GM23338 (cell line): ENCODE measurements around the gene DHX38. TPM values are rescaled to one million over a fixed set of nuclear protein-coding genes. Genes with fewer than 3 reads are reported as not detected.

Experiments
- ATAC-seq: fragments of 200-7000 bp; cut with Tn5 transposase; 3 replicates; pipeline ENCODE4 v1.9.1; 2020
- DNase-seq: peaks from one replicate; pipeline ENCODE4 v3.0.0-alpha.2; 2015; ENCODE audit warnings: low spot score
- H2AFZ ChIP-seq: fragments of 200-600 bp; sonication (generic); 2 replicates; pipeline ENCODE4 v1.8.0; 2016; ENCODE audit warnings: antibody characterized with exemption, mild to moderate bottlenecking, moderate library complexity
- H3F3A ChIP-seq: fragments of 200-600 bp; sonication (generic); replicated peaks from 2 replicates; pipeline ENCODE4 v1.8.0; 2017; ENCODE audit warnings: antibody characterized with exemption, mixed run types, low read depth
- H3K27ac ChIP-seq: fragments of 200-600 bp; sonication (generic); 2 replicates; pipeline ENCODE4 v1.6.1; 2016; ENCODE audit warnings: low read depth
- H3K27me3 ChIP-seq: fragments of 200-600 bp; sonication (generic); 2 replicates; pipeline ENCODE4 v1.8.0; 2016; ENCODE audit warnings: mild to moderate bottlenecking, mixed run types, moderate library complexity; ENCODE audit not compliant: insufficient read depth
- H3K36me3 ChIP-seq: fragments of 200-600 bp; sonication (generic); 2 replicates; pipeline ENCODE4 v1.8.0; 2016; ENCODE audit warnings: mild to moderate bottlenecking; ENCODE audit not compliant: insufficient read depth
- H3K4me1 ChIP-seq: fragments of 200-600 bp; sonication (generic); 2 replicates; pipeline ENCODE4 v1.8.0; 2016; ENCODE audit warnings: mild to moderate bottlenecking, moderate library complexity; ENCODE audit not compliant: insufficient read depth
- H3K4me2 ChIP-seq: fragments of 200-600 bp; sonication (generic); 2 replicates; pipeline ENCODE4 v1.7.1; 2017; ENCODE audit warnings: mixed run types
- H3K4me3 ChIP-seq: fragments of 200-600 bp; sonication (generic); 2 replicates; pipeline ENCODE4 v1.6.1; 2016; ENCODE audit warnings: mixed run types
- H3K79me2 ChIP-seq: fragments of 200-600 bp; sonication (generic); replicated peaks from 2 replicates; pipeline ENCODE4 v1.8.0; 2017; ENCODE audit warnings: mild to moderate bottlenecking; ENCODE audit not compliant: insufficient read depth
- H3K9me2 ChIP-seq: fragments of 200-600 bp; sonication (generic); 2 replicates; pipeline ENCODE4 v1.8.0; 2017; ENCODE audit not compliant: insufficient read depth
- H4K20me1 ChIP-seq: fragments of 200-600 bp; sonication (generic); replicated peaks from 2 replicates; pipeline ENCODE4 v1.8.0; 2017; ENCODE audit warnings: mild to moderate bottlenecking; ENCODE audit not compliant: insufficient read depth
- H3K27ac Mint-ChIP-seq: 2 replicates; pipeline ENCODE4 v1.8.0; 2020; ENCODE audit warnings: inconsistent platforms, mild to moderate bottlenecking, moderate library complexity, mixed read lengths
- H3K27me3 Mint-ChIP-seq: 3 replicates; pipeline ENCODE4 v1.8.0; 2022; ENCODE audit warnings: low read depth, mild to moderate bottlenecking, moderate library complexity, mixed read lengths, inconsistent platforms; ENCODE audit not compliant: insufficient read depth, poor library complexity
- H3K36me3 Mint-ChIP-seq: 3 replicates; pipeline ENCODE4 v1.8.0; 2021; ENCODE audit warnings: low read depth, mild to moderate bottlenecking, inconsistent platforms, moderate library complexity, mixed read lengths
- H3K4me1 Mint-ChIP-seq: 3 replicates; pipeline ENCODE4 v1.8.0; 2020; ENCODE audit warnings: mild to moderate bottlenecking, inconsistent platforms, mixed read lengths
- H3K4me3 Mint-ChIP-seq: 3 replicates; pipeline ENCODE4 v1.8.0; 2021; ENCODE audit warnings: moderate library complexity, mild to moderate bottlenecking, inconsistent platforms, mixed read lengths
- H3K9me3 Mint-ChIP-seq: 3 replicates; pipeline ENCODE4 v1.8.0; 2020; ENCODE audit warnings: moderate library complexity, mild to moderate bottlenecking, inconsistent platforms, mixed read lengths
- CREB1 ChIP-seq: fragments of 250-450 bp; sonication (Bioruptor Pico); IDR thresholded peaks from 2 replicates; pipeline ENCODE4 v1.5.0; 2020; ENCODE audit warnings: low read depth, mild to moderate bottlenecking, moderate library complexity
- EZH2 ChIP-seq: fragments of 200-600 bp; sonication (generic); IDR thresholded peaks from one replicate; pipeline ENCODE4 v1.8.0; 2017; ENCODE audit warnings: antibody characterized with exemption, mild to moderate bottlenecking, low read depth; ENCODE audit not compliant: unreplicated experiment
- EZH2phosphoT487 ChIP-seq: fragments of 200-600 bp; sonication (generic); IDR thresholded peaks from one replicate; pipeline ENCODE4 v1.8.1; 2018; ENCODE audit warnings: antibody characterized with exemption; ENCODE audit not compliant: unreplicated experiment
- JUNB ChIP-seq: IDR thresholded peaks from one replicate; pipeline ENCODE4 v1.6.1; 2016; ENCODE audit warnings: antibody characterized with exemption; ENCODE audit not compliant: unreplicated experiment
- NANOG ChIP-seq: IDR thresholded peaks from 2 replicates; pipeline ENCODE4 v1.6.1; 2016; ENCODE audit warnings: antibody characterized with exemption, borderline replicate concordance
- POLR2AphosphoS5 ChIP-seq: IDR thresholded peaks from 2 replicates; pipeline ENCODE4 v1.6.1; 2016; ENCODE audit warnings: antibody characterized with exemption, low read depth
- STAT1 ChIP-seq: IDR thresholded peaks from one replicate; pipeline ENCODE4 v1.6.1; 2016; ENCODE audit warnings: antibody characterized with exemption; ENCODE audit not compliant: unreplicated experiment
- ZNF114 ChIP-seq: fragments of 250-450 bp; sonication (Bioruptor Pico); IDR thresholded peaks from 2 replicates; pipeline ENCODE4 v1.5.0; 2020; ENCODE audit warnings: mild to moderate bottlenecking, moderate library complexity
- ZNF331 ChIP-seq: fragments of 250-450 bp; sonication (Bioruptor Pico); IDR thresholded peaks from 2 replicates; pipeline ENCODE4 v1.5.0; 2020; ENCODE audit warnings: low read depth, mild to moderate bottlenecking, moderate library complexity
- ZNF462 ChIP-seq: fragments of 250-450 bp; sonication (Bioruptor Pico); IDR thresholded peaks from 2 replicates; pipeline ENCODE4 v1.5.0; 2020; ENCODE audit warnings: mild to moderate bottlenecking, moderate library complexity
- polyA plus RNA-seq: library from polyadenylated mRNA; unstranded; fragments of >200 nt; fragmentation: Nextera tagmentation; extraction: Ambion mirVana; gene quantifications from 2 replicates; pipeline ENCODE4 v1.2.1, GENCODE V29; 2016
- total RNA-seq: library from RNA; depleted of rRNA; stranded (reverse); fragments of >200 nt; shearing (Covaris generic); gene quantifications from 2 replicates; pipeline ENCODE4 v1.2.3, GENCODE V29; 2014
- TF ChIP-seq, protein P1 (sequence below), 2 experiments: fragments of 200-600 bp in 1 of 2; sonication (generic) in 1 of 2; conservative IDR thresholded peaks; 2 replicates each; pipeline versions ENCODE4 v1.5.1 to v1.6.1; 2016 to 2017; ENCODE audit warnings: antibody characterized with exemption in 2 of 2, low read depth in 2 of 2, mild to moderate bottlenecking in 2 of 2, moderate library complexity in 1 of 2
- TF ChIP-seq, protein P2 (sequence below): IDR thresholded peaks from one replicate; pipeline ENCODE4 v1.6.1; 2018; ENCODE audit warnings: antibody characterized with exemption; ENCODE audit not compliant: unreplicated experiment
- TF ChIP-seq, protein P3 (sequence below): IDR thresholded peaks from 2 replicates; pipeline ENCODE4 v1.6.1; 2016; ENCODE audit warnings: antibody characterized with exemption

Gene DHX38
- total and polyA plus RNA-seq, 2 experiments from 2014 or later, result 31.4 to 46.4 TPM

DNA sequence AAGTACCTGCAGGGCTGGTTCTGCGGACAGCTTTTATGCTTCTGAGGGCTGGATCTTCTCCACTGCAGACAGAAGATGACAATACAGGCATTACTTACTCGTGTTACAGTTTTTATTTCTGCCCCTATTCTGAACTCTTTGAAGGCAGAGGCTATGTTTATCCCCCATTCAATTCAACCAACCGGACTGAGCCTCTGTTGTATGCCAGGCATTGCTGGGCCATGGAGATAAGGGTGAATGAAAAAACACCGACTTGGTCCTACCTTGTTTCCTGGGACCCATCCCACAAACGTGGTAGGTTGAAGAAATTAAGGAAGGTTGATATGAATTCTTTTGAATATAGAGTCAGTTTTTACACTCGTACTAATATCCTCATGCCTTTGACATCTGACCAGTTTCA, 49.4 kb upstream of the DHX38 start:
- Histone ChIP-seq H3K79me2 (no peaks in the 10 kb centered on the region), H3K4me2 (no peak overlapping the region), H3K9me2 (no peaks in the 10 kb centered on the region), H3K4me1 (no peaks in the 10 kb centered on the region), H3K36me3 (no peaks in the 10 kb centered on the region), H2AFZ (no peak overlapping the region), H3K27me3 (no peaks in the 10 kb centered on the region), H3K4me3 (no peak overlapping the region), H3K27ac (no peak overlapping the region), H4K20me1 (no peaks in the 10 kb centered on the region), H3F3A (no peaks in the 10 kb centered on the region)
- Mint-ChIP-seq H3K27me3 (peaks cover 3% of the 10 kb centered on the region), H3K27ac (no peak overlapping the region), H3K9me3 (peaks cover 7% of the 10 kb centered on the region), H3K4me3 (no peak overlapping the region), H3K36me3 (no peaks in the 10 kb centered on the region), H3K4me1 (no peaks in the 10 kb centered on the region)
- DNase-seq (no peak), ATAC-seq (no peak)
- TF ChIP-seq CREB1 (CRISPR knock-in tag), result no peak
- TF ChIP-seq POLR2AphosphoS5, result no peak
- TF ChIP-seq, protein P1, sequence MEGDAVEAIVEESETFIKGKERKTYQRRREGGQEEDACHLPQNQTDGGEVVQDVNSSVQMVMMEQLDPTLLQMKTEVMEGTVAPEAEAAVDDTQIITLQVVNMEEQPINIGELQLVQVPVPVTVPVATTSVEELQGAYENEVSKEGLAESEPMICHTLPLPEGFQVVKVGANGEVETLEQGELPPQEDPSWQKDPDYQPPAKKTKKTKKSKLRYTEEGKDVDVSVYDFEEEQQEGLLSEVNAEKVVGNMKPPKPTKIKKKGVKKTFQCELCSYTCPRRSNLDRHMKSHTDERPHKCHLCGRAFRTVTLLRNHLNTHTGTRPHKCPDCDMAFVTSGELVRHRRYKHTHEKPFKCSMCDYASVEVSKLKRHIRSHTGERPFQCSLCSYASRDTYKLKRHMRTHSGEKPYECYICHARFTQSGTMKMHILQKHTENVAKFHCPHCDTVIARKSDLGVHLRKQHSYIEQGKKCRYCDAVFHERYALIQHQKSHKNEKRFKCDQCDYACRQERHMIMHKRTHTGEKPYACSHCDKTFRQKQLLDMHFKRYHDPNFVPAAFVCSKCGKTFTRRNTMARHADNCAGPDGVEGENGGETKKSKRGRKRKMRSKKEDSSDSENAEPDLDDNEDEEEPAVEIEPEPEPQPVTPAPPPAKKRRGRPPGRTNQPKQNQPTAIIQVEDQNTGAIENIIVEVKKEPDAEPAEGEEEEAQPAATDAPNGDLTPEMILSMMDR (conservative IDR thresholded peaks at IDR 0.05; ENCODE audit: low read depth in 2 of 2), result no peak
- no peak for TF ChIP-seq JUNB
- TF ChIP-seq EZH2, result no peak
- TF ChIP-seq ZNF462 (CRISPR knock-in tag), result no peak
- TF ChIP-seq, protein P2, sequence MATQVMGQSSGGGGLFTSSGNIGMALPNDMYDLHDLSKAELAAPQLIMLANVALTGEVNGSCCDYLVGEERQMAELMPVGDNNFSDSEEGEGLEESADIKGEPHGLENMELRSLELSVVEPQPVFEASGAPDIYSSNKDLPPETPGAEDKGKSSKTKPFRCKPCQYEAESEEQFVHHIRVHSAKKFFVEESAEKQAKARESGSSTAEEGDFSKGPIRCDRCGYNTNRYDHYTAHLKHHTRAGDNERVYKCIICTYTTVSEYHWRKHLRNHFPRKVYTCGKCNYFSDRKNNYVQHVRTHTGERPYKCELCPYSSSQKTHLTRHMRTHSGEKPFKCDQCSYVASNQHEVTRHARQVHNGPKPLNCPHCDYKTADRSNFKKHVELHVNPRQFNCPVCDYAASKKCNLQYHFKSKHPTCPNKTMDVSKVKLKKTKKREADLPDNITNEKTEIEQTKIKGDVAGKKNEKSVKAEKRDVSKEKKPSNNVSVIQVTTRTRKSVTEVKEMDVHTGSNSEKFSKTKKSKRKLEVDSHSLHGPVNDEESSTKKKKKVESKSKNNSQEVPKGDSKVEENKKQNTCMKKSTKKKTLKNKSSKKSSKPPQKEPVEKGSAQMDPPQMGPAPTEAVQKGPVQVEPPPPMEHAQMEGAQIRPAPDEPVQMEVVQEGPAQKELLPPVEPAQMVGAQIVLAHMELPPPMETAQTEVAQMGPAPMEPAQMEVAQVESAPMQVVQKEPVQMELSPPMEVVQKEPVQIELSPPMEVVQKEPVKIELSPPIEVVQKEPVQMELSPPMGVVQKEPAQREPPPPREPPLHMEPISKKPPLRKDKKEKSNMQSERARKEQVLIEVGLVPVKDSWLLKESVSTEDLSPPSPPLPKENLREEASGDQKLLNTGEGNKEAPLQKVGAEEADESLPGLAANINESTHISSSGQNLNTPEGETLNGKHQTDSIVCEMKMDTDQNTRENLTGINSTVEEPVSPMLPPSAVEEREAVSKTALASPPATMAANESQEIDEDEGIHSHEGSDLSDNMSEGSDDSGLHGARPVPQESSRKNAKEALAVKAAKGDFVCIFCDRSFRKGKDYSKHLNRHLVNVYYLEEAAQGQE, result no peak
- no peak for TF ChIP-seq EZH2phosphoT487
- TF ChIP-seq ZNF331 (CRISPR knock-in tag), result no peak
- TF ChIP-seq, protein P3, sequence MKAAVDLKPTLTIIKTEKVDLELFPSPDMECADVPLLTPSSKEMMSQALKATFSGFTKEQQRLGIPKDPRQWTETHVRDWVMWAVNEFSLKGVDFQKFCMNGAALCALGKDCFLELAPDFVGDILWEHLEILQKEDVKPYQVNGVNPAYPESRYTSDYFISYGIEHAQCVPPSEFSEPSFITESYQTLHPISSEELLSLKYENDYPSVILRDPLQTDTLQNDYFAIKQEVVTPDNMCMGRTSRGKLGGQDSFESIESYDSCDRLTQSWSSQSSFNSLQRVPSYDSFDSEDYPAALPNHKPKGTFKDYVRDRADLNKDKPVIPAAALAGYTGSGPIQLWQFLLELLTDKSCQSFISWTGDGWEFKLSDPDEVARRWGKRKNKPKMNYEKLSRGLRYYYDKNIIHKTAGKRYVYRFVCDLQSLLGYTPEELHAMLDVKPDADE, result no peak
- no peak for TF ChIP-seq STAT1
- TF ChIP-seq NANOG, result no peak
- no peak for TF ChIP-seq ZNF114 (CRISPR knock-in tag)
